ENCODE results near the gene SERPINB13. TPM values are rescaled to one million over a fixed set of nuclear protein-coding genes. Genes with fewer than 3 reads are reported as not detected.

SERPINB13 gene
- total RNA-seq, 1 donor from 2014 or later = not detected

DNA sequence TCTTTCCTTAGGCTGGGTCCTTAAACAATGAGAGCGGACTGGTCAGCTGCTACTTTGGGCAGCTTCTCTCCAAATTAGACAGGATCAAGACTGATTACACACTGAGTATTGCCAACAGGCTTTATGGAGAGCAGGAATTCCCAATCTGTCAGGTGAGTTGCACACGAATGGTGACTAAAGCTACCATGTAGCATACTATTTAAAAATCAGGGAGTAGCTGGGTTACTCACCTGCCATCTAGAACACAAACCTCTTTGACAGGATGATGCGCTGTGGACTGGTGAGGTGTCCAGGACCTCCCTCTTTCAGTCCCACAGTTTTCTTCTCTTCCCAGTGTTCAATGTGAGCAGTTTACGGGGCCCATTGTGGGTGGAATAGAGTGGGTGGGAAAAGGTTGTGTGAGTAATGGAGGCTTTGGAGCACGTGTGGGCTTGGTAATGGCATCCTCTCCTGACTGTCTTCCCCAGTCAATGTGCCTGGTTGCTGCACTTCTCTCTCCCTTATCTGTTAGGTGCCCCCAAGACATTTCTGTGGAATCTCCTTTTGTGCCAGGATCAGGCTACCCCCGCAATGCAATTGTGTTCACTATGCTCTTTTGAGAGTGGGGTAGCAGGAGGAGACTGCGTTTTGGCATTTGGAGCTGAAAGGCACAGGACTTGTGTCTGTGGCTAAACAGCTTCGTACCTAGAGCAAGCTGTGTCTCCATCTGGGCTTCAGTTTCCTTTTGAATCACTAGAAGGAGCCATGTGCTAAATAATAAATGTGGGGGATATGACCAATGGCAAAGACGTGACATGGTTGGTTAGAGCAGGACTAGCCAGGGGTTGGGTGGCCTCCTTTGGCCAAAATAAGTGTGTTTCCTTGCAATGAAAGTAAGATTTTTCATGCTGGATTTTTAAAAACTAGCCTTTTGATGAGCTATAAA lies 27.3 kb upstream of the SERPINB13 start:
- DNase-seq (ENCODE audit: extremely low spot score, unreplicated experiment) = no peak
- H3K9me3 Mint-ChIP-seq (ENCODE audit: unreplicated experiment) = no peaks in the 10 kb centered on the region
- H3K36me3 Mint-ChIP-seq (ENCODE audit: unreplicated experiment) = no peaks in the 10 kb centered on the region
- H3K27ac Mint-ChIP-seq (ENCODE audit: unreplicated experiment) = no peak overlapping the region
- TF ChIP-seq CTCF (IDR thresholded peaks at IDR 0.05) = no peak
- H3K4me1 Mint-ChIP-seq (ENCODE audit: unreplicated experiment) = no peaks in the 10 kb centered on the region
- H3K4me3 Mint-ChIP-seq (ENCODE audit: unreplicated experiment) = no peak overlapping the region
- no peaks in the 10 kb centered on the region for H3K27me3 Mint-ChIP-seq (ENCODE audit: unreplicated experiment)

- Mint-ChIP-seq H3K27ac (ENCODE audit: unreplicated experiment) (no peak overlapping the region), H3K27me3 (ENCODE audit: unreplicated experiment) (peaks cover 16% of the 10 kb centered on the region), H3K4me3 (ENCODE audit: unreplicated experiment) (no peak overlapping the region), H3K4me1 (ENCODE audit: unreplicated experiment) (no peaks in the 10 kb centered on the region), H3K36me3 (ENCODE audit: unreplicated experiment) (no peaks in the 10 kb centered on the region), H3K9me3 (ENCODE audit: unreplicated experiment) (no peaks in the 10 kb centered on the region)
- no peak for TF ChIP-seq CTCF (IDR thresholded peaks at IDR 0.05)
- no peak for DNase-seq (ENCODE audit: extremely low spot score, unreplicated experiment)
These were observed 24.9 kb upstream of the SERPINB13 start for GRCh38 chr18:63562284-63562683.

- H3K4me3 Mint-ChIP-seq (ENCODE audit: unreplicated experiment) = no peak overlapping the region
- peaks cover 25% of the 10 kb centered on the region for H3K27me3 Mint-ChIP-seq (ENCODE audit: unreplicated experiment)
- H3K4me1 Mint-ChIP-seq (ENCODE audit: unreplicated experiment) = no peaks in the 10 kb centered on the region
- H3K27ac Mint-ChIP-seq (ENCODE audit: unreplicated experiment) = no peak overlapping the region
- H3K36me3 Mint-ChIP-seq (ENCODE audit: unreplicated experiment) = no peaks in the 10 kb centered on the region
- no peaks in the 10 kb centered on the region for H3K9me3 Mint-ChIP-seq (ENCODE audit: unreplicated experiment)
- no peak for TF ChIP-seq CTCF (IDR thresholded peaks at IDR 0.05)
- DNase-seq (ENCODE audit: extremely low spot score, unreplicated experiment) = no peak
These were observed 23.1 kb upstream of the SERPINB13 start for GRCh38 chr18:63564021-63564420.

GRCh38 chr18:63564561-63564960 lies 22.6 kb upstream of the SERPINB13 start:
- H3K36me3 Mint-ChIP-seq (ENCODE audit: unreplicated experiment) = no peaks in the 10 kb centered on the region
- peaks cover 25% of the 10 kb centered on the region for H3K27me3 Mint-ChIP-seq (ENCODE audit: unreplicated experiment)
- no peaks in the 10 kb centered on the region for H3K9me3 Mint-ChIP-seq (ENCODE audit: unreplicated experiment)
- H3K27ac Mint-ChIP-seq (ENCODE audit: unreplicated experiment) = no peak overlapping the region
- no peak overlapping the region for H3K4me3 Mint-ChIP-seq (ENCODE audit: unreplicated experiment)
- H3K4me1 Mint-ChIP-seq (ENCODE audit: unreplicated experiment) = no peaks in the 10 kb centered on the region
- no peak for TF ChIP-seq CTCF (IDR thresholded peaks at IDR 0.05)
- no peak for DNase-seq (ENCODE audit: extremely low spot score, unreplicated experiment)

DNA sequence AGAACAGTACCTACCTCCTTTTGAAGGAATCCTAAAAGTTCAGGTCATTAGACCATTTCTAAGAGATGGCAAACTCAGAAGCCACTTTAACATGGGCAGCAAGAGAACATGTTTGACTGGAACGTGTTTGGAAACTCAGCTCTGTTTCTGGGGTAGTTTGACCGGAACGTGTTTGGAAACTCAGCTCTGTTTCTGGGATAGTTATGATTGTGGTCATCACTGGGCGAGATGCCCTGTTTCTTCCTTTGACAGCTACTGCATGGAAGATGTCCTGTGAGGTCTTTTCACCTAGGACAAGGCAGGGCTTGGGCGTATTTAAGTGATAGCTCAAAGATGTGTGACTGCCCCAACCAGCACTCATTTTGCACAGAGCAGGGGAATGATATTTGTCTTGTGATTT lies 19.9 kb upstream of the SERPINB13 start:
- no peak overlapping the region for H3K27ac Mint-ChIP-seq (ENCODE audit: unreplicated experiment)
- no peak overlapping the region for H3K4me3 Mint-ChIP-seq (ENCODE audit: unreplicated experiment)
- no peaks in the 10 kb centered on the region for H3K4me1 Mint-ChIP-seq (ENCODE audit: unreplicated experiment)
- no peak for DNase-seq (ENCODE audit: extremely low spot score, unreplicated experiment)
- peaks cover 34% of the 10 kb centered on the region for H3K27me3 Mint-ChIP-seq (ENCODE audit: unreplicated experiment)
- no peak for TF ChIP-seq CTCF (IDR thresholded peaks at IDR 0.05)
- H3K36me3 Mint-ChIP-seq (ENCODE audit: unreplicated experiment) = no peaks in the 10 kb centered on the region
- H3K9me3 Mint-ChIP-seq (ENCODE audit: unreplicated experiment) = no peaks in the 10 kb centered on the region

Data from osteocyte (in vitro differentiated cells).